NCI-H510A treated with DMSO at 0.1 percent for 48 hours (cell line): ENCODE measurements around the gene LRIT3.

Source experiments
- DNase-seq: peaks from one replicate; lab custom pipeline; 2025; lab: John Stamatoyannopoulos, UW

The LRIT3 gene

DNA sequence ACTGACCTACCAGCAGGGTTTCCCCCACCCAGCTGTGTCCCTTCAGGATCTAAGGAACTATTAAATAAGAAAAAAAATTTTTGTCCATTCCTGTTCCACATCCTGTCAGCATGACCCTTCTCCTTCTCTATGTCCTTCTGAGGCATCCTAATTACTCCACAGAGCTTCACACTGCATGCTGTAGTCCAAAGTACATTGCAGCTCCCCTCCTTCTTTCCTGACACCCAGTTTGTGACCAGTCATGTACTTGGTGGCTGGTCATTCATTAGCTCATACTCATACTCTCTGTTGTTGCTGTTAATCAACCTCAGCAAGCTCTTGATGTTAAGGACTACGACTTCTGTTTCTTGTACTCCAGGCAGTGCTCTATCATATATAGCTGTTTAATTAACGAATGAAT, 62.3 kb downstream of the LRIT3 start:
- no peak for DNase-seq

DNA sequence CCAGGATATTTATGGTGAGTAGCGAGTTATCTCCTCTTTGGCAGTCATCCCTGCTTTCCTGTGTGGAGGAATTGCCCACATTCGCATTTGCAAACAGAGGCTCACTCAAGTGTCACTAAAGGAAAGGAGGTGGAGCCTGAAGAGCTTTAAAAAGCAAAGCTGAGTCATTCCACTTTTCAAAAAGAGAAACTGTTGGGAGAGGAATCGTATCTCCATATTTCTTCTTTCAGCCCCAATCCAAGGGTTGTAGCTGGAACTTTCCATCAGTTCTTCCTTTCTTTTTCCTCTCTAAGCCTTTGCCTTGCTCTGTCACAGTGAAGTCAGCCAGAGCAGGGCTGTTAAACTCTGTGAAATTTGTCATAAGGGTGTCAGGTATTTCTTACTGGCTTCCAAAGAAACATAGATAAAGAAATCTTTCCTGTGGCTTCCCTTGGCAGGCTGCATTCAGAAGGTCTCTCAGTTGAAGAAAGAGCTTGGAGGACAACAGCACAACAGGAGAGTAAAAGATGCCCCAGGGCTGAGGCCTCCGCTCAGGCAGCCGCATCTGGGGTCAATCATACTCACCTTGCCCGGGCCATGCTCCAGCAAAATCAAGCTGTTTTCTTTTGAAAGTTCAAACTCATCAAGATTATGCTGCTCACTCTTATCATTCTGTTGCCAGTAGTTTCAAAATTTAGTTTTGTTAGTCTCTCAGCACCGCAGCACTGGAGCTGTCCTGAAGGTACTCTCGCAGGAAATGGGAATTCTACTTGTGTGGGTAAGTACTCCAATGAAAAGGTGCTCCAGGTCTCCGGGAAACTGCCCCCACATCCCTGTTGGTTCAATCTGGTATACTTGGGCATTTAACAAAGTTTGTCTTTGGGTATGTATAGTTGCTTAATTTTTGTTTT, 65.0 kb downstream of the LRIT3 start, which contains the start of gene EGF:
Gene EGF, plus strand, starts transcription at position 178 of the 890 bp plus-strand sequence. Its CDS starts 453 bp downstream, at position 631.
- peak; percentile 27 for DNase-seq

DNA sequence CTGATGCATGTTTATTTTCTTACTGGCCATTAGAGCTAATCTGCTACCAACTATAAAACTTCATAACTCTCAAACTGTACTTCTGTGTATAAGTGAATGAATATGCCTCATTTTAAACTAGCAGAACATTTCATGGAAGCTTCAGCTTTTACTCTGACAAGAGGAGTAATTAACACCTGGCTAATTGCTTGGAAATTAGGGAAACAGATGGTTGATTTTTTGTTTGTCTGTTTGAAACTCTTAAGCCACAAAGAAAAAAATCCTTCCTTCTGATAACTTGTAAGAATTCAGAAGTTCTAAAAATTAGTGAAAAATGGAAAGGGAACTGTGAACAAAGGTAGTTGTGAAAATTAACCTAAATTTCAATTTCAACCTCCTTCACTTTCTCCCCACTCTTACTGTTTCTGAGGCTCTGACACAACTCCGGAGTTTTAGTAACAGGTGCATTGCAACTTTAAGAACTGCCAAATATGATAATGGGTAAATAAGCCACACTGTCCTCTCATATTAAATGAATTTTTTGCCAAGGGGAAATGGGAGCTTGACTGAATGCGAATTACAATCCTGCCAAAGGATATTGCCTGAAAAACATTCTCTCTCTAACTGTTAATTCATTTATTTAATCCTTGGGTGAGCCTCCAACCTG, 65.8 kb downstream of the LRIT3 start:
- no peak for DNase-seq

DNA sequence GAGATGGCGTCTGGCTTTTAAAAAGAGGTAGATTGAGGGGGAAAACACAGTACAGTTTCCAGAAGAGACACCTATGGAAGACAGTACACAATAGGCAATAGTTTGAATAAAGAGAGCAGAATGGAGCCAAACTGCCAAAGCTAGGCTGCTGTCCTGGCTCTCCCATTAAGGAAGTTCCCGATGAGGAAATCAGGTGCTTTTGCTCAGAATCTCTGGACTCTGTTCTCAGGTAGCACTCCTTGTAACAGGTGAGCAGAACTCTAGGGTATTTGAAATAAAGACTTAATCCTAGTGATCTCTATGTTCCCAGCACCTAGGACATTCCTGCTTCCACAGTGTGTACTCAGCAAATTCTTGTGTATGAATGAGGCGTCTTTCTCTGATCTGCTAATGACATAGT, 66.4 kb downstream of the LRIT3 start:
- no peak for DNase-seq

DNA sequence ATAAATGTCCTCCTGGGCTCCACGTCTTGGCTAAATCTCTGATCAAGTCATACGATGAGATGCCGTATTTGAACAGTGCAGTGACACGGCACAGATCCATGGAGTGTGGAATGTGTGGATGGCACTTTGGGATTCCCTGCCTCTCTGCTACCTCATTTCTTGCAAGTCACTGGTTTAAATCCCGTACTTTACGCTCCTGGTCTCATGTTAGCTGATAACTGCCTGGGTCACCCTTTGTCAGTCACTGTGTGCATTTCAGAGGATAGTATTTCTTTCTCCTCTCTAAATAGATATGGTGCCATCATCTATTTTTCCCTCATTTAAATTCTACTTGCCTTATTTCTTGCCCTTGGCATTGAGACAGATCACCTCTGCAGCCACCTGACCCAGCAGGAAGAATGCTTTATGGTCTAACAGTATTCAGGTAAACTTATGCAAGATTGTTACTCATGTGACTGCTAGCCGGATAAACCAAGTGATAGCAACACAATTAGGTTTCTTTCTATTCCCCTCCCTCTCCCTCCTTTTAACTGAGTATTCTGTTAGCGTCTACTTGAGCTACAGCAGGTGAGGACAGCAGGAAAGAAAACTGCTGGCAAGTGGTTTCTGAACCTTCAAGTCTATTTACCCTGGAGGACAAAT, 67.6 kb downstream of the LRIT3 start:
- DNase-seq, result no peak

DNA sequence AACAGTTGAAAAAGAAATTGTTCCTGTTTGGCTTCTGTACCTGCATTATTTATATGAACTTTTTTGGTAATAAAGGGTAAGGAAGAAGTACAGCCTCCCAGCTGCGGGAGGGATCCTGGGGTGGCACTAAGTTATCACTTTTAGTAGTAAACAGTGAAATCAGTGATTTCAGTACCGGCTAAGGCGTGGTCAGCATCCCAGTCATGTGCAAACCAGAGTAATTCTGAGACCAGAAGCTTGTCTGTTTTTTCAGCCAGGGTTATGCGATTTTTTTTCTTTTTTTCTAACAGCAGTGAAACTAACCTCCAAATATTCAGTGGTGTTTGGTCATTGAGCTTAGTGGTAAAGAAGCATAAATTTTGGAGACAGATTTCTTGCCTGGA, 68.1 kb downstream of the LRIT3 start:
- DNase-seq, result no peak

DNA sequence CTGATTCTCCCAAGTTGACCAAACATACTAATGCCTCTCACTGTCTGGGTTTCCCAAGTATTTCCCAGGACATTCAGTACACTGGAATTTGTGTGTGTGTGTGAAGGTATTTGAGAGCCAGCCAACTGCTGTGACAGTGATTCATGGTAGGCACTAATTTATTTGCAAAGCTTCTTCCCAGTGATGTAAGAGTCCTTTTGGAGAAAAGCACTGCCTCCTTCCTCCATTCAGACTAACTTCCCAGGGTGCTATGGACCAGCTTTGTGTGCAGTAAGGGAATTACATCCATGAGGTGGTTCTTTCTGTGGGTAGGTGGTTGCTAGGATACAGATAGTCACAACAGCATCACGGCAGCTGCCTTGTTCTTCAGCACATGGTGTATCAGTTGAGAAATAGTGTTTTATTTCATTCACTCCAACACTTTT, 73.5 kb downstream of the LRIT3 start:
- DNase-seq, result no peak
